ENCODE measurements around the gene FKBP4.

DNA sequence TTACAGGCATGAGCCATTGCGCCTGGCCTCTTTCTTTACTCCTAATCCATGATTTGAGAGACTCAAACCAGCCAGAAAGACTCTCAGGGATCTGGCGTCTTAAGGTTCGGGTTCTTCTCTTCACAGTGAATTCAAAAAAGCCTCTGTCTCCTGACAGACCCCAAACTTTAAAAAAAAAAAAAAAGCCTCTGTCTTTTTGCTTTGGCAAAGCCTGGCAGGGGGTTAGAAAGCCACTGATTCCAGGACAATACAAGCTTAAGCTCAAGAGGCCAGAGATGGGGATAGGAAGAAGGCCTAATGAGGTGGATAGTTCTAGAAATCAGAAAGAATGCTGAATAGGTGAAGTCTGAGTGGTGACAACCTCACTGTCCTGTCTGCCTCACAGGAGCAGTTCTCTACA is 31.3 kb downstream of the FKBP4 start:
- TF ChIP-seq, protein P1, sequence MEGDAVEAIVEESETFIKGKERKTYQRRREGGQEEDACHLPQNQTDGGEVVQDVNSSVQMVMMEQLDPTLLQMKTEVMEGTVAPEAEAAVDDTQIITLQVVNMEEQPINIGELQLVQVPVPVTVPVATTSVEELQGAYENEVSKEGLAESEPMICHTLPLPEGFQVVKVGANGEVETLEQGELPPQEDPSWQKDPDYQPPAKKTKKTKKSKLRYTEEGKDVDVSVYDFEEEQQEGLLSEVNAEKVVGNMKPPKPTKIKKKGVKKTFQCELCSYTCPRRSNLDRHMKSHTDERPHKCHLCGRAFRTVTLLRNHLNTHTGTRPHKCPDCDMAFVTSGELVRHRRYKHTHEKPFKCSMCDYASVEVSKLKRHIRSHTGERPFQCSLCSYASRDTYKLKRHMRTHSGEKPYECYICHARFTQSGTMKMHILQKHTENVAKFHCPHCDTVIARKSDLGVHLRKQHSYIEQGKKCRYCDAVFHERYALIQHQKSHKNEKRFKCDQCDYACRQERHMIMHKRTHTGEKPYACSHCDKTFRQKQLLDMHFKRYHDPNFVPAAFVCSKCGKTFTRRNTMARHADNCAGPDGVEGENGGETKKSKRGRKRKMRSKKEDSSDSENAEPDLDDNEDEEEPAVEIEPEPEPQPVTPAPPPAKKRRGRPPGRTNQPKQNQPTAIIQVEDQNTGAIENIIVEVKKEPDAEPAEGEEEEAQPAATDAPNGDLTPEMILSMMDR (IDR thresholded peaks at IDR 0.05) = no peak
- no peak for TF ChIP-seq POLR2A (IDR thresholded peaks at IDR 0.05)
